ENCODE measurements around the gene TRUB1. TPM values are rescaled to one million over a fixed set of nuclear protein-coding genes. Genes with fewer than 3 reads are reported as not detected.

The TRUB1 gene
- total RNA-seq, 1 donor from 2014 or later, result 28.6 TPM

DNA sequence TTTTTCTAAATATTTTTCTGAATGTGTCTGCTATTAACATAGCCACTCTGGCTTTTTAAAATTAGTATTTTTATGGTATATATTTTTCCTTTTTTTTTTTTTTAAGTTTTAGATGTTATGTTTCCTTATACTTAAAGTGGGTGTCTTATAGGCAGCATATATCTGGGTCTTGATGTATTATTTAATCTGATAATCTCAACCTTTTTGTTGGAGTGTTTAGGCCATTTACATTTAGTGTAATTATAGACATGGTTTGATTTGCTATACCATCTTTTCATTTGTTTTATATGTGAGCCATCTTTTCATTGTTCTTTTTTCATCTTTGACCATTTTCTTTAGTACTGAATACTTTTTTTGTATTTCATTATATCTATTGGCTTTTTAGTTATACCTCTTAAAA is 45.0 kb downstream of the TRUB1 start:
- no peak for DNase-seq

DNA sequence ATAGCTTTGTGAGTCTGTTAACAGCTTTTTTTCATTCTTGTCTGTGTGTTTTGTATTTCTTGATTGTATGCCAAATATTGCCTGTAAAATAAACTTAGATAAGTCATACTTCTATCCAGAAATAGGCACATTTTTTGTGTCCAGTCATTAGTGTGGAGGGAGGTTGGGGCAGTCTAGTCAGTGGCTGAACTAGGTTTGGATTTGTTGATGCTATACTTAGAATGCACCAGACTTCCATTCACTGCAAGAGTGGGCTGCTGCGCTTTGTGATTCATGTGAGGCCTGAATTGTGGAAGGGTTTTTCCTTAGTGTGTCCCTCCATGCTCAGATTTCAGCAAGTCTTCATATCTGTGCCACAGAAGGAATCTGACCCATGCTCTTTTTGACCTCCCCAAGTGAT is 50.0 kb downstream of the TRUB1 start:
- DNase-seq, result no peak

DNA sequence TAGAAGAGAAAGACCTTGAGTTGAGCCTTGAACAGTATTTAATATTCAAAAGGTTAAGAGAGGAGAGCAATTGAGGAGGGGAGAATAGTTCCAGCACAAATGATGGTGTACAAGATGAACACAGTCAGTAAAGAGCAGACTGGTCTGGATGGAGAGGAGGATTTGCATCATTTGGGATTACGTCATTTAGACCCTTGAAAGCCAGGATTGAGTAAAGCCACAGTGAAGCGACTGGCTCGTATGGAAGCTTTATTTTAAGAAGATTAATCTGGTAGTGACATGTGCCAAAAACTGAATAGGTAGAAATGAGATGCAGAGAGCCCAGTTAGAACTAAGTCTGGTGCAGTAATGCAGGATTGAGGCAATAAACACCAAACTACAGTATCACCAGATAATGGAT is 52.6 kb downstream of the TRUB1 start:
- no peak for DNase-seq

DNA sequence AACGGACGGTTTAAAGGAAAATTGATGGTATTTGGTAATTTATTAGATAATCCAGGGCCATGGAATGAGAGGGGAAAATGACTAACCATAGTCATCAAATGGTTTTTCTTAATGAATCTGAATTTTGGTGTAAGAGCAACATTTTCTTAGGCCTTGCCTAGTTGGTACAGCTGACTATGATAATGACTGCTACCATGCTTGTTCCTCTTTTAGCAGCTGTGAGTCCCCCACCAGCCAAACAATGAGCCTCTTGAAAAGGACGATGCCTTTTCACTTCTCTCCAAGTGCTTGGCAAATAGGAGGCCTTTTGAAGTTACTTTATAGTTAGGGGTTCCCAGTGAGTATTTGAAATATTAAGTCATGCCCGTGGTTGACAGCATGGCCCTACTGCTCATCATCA is 53.0 kb downstream of the TRUB1 start:
- DNase-seq, result no peak

DNA sequence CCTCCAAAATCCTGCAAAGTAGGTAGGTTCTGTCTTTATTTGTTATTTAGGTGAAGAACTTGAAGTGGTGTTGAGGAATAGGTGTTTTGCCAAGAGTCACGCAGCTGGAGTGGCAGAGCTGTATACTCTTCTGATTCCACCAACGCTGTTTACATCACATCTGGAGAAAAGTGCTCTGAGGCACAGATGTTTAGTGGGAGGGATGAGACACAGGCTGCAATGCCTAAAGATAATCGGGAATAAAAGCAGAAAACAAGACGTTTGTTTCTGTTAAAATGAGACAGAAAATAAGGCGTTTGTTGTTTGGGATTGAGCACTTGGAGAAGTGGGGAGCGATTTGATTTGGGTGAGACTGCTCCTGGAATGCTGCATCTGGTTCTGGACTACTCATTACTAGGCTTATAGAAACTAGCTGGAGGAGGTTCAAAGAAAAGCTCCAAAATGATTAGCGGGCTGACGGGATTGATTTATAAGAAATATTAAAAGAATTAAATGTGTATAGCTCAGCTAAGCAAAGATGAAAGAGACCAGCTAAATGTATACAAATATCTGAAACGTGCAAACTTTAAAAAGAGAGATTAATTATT is 54.3 kb downstream of the TRUB1 start:
- no peak for DNase-seq

DNA sequence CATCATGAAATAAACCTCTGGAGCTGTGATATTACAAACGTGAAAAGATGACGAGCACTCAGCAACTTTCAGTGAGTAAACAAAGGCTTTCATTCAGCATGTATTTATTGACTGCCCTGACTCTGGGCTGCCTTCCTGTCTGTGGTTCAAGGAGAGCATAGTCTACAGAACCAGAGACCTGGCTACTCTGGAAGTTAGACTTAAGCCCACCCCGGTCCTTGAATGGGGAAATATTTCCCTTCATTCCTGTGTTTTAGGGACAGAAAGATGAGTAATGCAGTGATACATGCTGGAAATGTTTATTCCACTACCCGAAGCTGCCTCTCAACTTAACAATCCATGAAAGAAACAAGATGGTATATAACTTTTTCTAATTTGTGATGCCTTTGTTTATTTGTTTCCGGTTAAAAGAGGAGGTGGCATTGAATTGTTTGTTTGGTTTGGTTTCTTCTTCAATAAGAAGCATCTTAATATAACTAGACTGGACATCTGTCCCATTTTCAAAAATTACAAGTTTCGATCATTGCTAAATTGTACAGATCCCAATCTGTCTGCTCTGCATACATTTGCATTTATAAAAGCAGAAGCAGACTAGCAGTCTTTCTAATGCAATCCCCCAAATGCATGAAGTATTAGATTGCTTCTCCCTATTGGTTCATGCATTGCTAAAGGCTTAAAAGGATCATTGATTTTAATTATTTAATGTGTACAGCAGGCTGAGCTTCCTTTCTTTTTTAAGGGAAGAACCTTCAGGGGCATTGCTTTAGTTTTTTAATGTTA is 57.7 kb downstream of the TRUB1 start:
- DNase-seq, result no peak

DNA sequence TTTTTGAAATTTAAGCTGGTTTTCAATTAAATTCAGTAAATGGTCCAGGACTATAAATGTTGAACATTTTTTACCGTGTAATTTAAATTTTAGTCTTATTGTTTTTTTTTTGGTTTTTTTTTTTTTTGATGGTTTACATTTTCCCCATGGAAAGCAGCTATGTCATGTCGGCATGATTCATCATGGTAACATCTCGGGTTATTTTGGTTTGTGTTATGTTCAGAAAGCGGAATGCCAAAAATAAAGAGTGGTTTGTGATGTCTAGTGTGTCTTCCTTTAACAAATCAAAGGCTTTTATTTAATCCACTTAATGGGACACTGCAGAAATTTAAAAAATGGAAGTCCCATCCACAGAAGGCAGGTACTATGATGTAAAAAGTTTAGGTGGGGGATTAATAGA is 58.5 kb downstream of the TRUB1 start:
- no peak for DNase-seq

DNA sequence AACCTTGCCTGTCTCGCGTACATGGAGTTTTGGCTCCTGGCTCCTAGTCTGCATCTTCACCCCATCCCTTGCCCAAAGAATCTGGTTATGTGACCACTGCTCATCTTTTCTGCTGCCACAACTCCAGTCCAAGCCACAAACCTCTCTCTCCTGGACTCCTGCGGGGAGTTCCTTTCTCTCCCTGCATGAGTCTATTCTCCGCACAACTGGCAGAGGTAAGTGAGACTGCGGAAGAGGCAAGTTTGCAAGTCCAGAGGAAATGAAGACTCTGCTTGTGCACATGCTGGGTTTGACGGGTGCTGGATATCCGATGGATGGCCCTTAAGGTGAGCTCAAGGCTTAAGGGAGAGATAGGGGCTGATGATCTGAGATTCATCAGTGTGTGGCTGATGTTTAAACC is 61.0 kb downstream of the TRUB1 start:
- no peak for DNase-seq

DNA sequence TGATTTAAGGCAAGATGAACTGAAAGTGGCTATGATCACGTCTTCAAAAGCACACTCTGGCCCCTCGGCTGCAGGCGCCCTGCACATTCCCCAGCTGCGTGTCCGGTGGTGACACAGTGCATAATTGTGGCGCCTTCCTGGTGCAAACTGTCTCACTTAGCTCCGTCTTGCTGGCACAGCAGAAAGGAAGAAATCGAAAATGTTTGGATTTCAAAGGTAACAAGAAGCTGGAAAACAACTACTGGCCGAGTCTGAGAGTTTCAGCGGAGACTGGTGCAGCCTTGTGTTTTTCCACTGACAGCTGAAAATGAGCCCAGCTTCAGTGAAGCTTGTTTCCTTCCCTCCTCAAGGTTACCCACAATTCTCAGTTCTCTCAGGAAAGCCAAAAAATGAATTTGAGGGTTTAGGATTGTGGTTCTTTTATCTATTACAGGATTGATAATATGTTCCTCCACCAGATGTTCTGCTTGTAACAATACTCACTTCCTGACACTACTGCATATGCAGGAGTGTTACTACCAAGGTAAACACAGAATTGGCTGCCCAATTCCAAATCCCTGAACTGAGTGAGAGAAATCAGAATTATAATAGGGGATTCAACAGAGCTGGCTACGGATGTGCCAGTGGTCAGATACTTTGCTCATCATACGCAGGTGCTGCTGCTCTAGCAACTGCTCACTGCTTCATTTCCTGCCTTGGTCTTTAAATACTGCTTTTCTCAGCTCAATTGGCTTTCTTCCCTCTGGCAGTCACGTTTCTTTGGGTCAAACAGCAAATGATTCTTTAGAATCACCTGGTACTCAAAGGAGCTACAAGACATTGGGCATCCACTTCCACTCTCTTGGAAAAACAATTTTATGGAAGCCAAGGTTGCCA is 63.7 kb downstream of the TRUB1 start:
- DNase-seq, result peak; percentile 30

DNA sequence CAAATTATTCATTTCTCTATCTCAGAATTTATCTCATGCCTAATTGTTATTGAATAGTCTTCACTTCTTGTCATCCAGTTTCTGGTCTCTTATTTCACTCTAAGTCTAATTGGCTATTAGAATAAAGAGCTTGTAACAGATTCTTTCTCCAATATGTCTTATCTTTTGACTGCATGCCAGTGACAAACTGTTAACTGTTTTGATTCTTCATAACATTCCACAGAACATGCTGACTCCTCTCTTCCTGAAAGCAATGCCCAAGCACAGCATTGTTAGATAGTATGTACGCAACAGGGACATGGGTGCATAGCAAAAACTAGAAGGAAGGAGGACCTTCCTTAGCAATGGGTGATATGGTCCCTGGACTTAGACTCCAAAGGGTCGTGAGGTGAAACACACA is 65.4 kb downstream of the TRUB1 start:
- no peak for DNase-seq

DNA sequence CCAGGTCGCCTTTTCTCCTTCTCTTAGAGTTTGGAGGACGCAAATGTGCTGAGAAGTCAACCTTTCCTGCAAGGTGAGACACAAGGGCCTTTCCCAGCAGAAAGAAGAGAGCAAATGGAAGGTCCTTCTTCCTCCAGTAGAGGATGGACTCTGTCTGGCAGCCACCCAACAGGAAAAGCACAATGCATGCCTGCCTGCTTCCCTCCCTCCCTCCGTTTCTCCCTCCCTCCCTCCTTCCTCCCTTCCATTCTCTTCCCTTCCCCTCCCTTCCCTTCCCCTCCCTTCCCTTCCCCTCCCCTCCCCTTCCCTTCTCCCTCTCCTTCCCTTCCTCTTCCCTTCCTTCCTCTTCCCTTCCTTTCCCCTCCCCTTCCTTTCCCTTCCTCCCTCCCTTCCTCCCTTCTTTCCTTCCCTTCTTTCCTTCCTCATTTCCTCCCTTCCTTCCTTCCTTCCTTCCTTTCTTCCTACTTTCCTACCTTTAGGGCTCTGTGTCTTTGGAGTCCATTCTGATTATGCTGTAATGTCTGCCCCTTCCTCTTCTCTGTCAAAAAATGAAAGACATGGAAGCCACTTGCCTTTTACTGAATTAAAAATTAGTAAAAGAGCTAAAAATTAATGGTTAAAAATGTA is 66.4 kb downstream of the TRUB1 start:
- DNase-seq, result no peak

DNA sequence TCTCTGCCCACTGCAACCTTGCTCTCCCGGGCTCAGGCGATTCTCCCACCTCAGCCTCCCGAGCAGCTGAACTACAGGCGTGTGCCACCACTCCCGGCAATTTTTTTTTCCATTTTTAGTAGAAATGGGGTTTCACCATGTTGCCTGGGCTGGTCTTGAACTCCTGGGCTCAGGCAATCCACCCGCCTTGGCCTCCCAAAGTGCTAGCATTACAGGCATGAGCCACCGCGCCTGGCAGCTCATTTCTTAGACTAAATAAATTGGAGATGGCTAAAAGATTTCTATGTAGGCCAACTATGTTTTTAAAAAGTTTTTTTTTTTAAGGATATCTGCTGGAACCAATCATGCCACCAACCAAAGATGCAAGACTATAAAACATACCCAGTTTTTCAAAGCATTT is 67.8 kb downstream of the TRUB1 start:
- DNase-seq, result no peak

DNA sequence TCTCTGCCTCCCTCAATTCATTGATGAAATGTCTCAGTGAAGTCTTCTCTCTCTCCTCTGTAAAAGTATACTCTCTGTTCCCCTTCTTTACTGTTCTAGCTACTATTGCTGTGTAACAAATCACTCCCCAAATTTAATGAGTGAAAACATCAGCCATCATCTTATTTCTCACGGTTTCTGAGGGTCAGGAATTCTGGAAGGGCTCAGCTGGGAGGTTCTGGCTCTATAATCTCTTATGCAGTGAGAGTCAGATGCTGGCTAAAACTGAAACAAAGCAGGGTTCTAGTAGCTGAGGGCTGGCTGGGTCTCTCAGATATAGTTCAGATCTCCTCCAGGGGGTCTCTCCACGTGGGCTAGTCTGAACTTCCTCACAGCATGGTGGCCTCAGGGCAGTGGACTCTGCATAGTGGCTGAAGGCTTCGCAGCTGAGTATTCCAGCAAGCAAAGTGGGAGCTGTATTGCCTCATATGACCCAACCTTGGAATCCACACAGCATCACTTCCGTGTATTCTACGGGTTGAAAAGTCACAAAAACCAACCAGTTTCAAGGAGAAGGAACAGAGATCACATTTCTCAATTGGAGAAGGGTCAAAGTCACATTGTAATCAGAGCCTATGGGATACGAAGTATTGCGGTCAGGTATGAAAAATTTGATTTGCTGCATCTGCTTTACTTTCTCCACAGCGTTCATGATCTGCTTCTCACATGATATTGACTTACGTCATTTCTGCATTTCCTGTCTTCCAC is 80.4 kb downstream of the TRUB1 start:
- no peak for DNase-seq

DNA sequence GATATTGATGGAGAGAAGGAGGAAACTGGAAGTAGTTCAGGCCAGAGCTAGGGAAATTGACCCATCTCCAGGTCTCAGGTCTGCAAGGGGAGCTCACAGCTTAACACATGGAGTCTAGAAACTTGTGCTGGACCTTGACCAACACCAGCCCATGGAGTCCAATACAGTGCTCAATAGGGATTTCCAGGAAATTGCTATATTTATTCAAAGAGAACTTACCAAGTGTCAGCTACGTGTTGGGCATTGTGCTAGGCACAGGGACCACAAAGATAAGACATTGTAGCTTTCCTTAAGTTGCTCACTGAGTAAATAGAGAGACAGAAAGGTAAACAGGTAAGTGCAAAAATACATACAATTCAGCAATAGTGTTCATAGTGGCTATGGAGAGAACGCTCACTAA is 82.5 kb downstream of the TRUB1 start:
- no peak for DNase-seq

DNA sequence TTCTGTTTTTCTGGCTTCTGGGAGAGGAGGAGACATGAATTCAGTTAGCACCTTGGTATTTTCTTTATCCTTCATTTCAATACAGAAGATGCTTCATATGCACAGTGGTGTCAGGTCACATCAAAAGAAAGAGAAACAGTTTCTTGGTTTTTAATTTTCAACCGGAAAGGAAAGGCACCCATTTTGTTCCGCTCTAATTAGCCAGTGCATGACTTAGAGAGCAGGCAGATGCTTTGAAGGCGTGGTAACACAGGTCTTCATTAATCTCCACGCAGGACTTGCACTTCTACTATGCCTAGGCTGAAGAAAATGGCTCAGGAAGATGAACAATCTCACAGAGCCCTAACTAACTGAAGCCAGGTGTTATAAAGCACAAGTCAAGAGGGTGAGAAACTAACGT is 84.7 kb downstream of the TRUB1 start:
- DNase-seq, result no peak

DNA sequence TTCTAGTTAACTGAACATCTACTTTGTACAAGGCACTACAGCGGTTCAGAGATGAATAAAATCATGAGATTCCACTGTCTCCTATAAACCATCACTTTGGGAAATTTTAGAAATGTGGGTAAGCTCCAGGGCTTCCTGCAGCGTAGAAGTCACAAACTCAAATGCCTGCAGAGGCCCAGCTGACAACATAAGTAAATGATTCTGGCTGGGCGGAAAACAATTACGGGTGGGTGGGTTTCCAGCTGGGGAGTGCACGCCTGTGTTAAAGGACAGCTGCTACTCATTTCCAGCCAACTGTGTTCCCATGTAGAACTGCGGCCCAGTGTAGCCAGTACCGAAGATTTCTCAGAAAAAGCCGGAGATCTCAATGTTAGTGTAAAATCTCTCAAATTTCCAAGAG is 85.7 kb downstream of the TRUB1 start:
- DNase-seq, result no peak

DNA sequence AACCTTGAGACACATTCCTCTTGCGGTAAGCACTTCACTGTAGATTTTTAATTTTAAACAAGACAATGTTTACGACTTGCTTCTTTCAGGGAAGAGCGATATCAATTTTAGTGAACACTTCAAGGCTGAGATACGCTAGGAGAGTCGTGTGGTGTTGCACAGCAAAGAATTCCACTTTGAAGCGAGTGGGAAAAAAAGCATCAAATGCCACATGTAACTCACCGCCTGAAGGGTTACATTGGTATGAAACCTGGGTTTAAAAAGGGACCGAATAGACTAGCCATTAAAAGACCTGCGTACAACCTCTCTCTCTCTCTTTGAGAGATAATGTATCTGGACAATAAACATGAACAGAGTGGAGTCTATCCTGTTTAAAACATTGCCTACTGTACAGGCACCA is 86.4 kb downstream of the TRUB1 start:
- DNase-seq, result no peak

DNA sequence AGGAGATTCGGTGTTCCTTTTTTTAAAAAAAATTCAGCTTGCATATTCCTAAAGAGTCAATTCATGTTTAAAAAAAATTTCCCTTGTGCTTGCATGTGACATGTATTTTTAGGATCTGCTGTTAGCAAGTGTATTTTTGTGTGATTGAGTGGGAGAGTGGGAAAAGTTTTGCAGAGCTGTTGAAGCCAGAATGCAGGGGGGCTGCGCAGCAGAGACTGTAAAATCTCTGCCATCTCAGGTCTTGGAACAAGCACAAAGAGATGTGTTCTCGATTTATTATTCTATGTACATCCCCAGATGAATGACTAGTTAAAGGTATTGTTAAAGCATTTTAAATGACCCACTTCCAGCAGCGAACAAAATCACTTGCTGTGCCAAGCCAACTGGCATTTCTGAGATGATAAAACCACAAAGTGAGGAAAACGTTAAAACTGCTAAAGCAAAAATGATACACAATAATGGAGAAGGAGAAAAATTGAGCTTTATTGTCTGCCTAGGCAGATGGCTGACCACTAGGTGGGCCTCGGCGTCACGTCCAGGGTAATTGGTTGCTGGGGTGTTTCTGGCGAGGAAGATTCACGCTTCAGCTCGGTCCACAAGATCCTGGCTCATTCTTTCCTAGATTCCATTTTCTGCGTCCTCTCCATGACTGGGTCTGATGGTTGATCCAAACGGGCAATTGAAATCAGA is 88.2 kb downstream of the TRUB1 start:
- DNase-seq, result no peak

DNA sequence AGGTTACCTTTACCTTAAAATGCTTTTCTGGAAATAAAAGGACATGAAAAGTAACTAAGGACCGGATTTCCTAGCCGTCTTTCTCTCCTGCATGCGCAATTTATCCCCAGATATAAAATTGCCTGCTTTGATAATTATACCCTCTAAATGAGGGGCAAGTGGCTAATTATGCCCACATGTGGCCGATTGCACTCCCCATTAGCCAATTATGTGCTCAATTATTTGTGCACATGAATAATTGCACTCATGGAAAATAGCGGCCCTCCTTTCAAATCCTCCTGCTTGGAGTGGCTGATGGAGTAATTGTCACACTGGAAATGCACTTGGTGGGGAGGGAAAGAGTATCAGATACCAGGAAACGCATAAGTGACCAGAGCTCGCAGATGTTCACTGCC is 88.7 kb downstream of the TRUB1 start:
- no peak for DNase-seq
